AG04450 (cell line): ENCODE results near the gene TMEM151B. TPM values are rescaled to one million over a fixed set of nuclear protein-coding genes. Genes with fewer than 3 reads are reported as not detected.

ENCODE experiments used
- CTCF ChIA-PET: fragments of 300-600, 350-600 bp; formaldehyde crosslinking; extraction: SDS; loops from one replicate; lab custom pipeline; 2022; ENCODE audit warnings: antibody characterized with exemption, inconsistent platforms; lab: Charles Lee
- POLR2A ChIA-PET: fragments of 350-600 bp; formaldehyde crosslinking; extraction: SDS; loops from one replicate; lab custom pipeline; 2021; ENCODE audit warnings: antibody characterized with exemption, inconsistent platforms; lab: Yijun Ruan, JAX
- DNase-seq: peaks from one replicate; pipeline ENCODE4 v3.0.0-alpha.2; 2011; ENCODE audit warnings: low read depth, low spot score
- H3K27ac ChIP-seq: one replicate; pipeline ENCODE4 v1.5.1; 2012; ENCODE audit warnings: low read depth, low read length, control low read depth
- H3K27me3 ChIP-seq: one replicate; pipeline ENCODE4 v1.6.0; 2012; ENCODE audit warnings: low read length; ENCODE audit not compliant: control insufficient read depth, insufficient read depth
- H3K4me3 ChIP-seq: 2 replicates; pipeline ENCODE4 v1.5.1; 2011; ENCODE audit warnings: mild to moderate bottlenecking, low read depth, low read length, control low read depth
- H3K9me3 ChIP-seq: 2 replicates; pipeline ENCODE4 v1.5.1; 2012; ENCODE audit warnings: low read length; ENCODE audit not compliant: control insufficient read depth, insufficient read depth
- polyA plus RNA-seq: library from polyadenylated mRNA; depleted of rRNA; stranded (reverse); fragments of >200 nt; gene quantifications from 2 replicates; pipeline ENCODE4 v1.2.3, GENCODE V29; 2011
- TF ChIP-seq, protein P1 (sequence below): IDR thresholded peaks from 2 replicates; pipeline ENCODE4 v1.5.1; 2011; ENCODE audit warnings: low read depth, low read length, control low read depth, inconsistent platforms

TMEM151B gene
- polyA plus RNA-seq, 1 experiment: not detected

DNA sequence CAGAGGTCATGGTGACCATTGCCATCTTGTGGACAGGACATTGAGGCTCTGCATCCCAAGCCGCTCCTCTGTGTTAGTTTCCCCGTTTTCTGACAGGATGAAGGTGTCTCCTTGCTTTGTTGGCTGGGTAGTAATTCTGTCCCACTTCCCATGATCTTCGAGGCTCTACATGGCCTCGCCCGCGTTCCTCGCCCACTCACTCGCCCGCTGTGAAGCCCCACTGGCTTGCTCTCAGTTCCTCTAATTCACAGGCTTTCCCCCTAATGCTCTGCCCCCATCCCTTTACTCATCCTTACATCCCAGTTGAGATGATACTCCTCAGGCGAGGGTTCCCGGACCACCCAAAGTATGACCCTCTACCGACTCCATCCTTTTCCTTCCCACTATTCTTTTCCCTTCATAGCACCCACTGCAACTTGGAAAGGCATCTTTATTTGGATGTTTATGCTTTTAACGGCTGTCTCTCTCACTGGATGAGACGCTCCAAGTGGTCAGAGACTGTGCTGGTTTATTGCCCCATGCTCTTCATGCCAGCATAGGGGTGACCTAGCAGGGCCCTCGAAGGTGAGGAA, 12.4 kb upstream of the TMEM151B start:
- CTCF ChIA-PET: interaction anchor here (0.5 to 3.0 kb wide), 4 partner anchors 9 to 51 kb away, joined by 3 to 18 read pairs (median 5); partner anchors contain the start of gene NFKBIE
- Histone ChIP-seq H3K27me3 (no peaks in the 10 kb centered on the region), H3K9me3 (no peaks in the 10 kb centered on the region; the same call in 1 of the 2 replicates), H3K27ac (peak overlapping the region; percentile 39), H3K4me3 (peak overlapping the region; percentile 95)
- POLR2A ChIA-PET: interaction anchor here (1.5 to 3.6 kb wide), 2 partner anchors 11 to 85 kb away, joined by 6 to 107 read pairs; partner anchors contain the start of gene HSP90AB1
- DNase-seq: no peak
- TF ChIP-seq, protein P1, sequence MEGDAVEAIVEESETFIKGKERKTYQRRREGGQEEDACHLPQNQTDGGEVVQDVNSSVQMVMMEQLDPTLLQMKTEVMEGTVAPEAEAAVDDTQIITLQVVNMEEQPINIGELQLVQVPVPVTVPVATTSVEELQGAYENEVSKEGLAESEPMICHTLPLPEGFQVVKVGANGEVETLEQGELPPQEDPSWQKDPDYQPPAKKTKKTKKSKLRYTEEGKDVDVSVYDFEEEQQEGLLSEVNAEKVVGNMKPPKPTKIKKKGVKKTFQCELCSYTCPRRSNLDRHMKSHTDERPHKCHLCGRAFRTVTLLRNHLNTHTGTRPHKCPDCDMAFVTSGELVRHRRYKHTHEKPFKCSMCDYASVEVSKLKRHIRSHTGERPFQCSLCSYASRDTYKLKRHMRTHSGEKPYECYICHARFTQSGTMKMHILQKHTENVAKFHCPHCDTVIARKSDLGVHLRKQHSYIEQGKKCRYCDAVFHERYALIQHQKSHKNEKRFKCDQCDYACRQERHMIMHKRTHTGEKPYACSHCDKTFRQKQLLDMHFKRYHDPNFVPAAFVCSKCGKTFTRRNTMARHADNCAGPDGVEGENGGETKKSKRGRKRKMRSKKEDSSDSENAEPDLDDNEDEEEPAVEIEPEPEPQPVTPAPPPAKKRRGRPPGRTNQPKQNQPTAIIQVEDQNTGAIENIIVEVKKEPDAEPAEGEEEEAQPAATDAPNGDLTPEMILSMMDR: no peak

DNA sequence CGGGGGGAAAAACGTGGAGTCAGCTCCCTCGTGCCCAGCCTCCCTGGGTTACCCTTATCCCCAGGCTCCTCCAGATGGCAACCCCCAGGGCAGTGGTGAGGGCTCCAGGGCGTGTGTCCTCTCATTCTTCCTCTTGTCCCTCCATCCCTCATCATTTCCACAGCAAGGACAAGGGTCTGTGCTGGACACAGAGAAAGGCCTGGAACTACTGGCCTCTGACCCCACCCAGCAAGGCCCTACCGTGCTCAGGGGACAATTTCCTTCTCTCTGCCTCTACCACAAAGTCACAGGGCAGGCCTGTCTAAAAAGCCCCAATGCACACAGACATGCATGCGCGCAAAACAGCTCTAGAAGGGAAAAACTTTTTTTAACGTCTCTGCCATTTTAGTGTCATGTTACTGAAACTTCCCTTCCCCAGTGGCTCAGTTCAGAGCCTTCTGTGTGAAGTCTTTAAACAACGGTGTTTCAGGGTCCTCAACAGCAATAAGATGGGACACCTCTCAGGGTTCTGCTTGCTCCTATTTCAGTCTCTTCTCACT, 11.9 kb upstream of the TMEM151B start:
- ChIA-PET CTCF (interaction anchor here (0.5 to 3.0 kb wide), 2 partner anchors 9 to 36 kb away, joined by 5 to 18 read pairs; partner anchors contain the start of gene NFKBIE), POLR2A (interaction anchor here (3.6 kb wide), 1 partner anchor 11 kb away, joined by 107 read pairs; the partner anchor contains the start of gene HSP90AB1)
- TF ChIP-seq, protein P1: no peak
- no peak overlapping the region for H3K27ac ChIP-seq
- DNase-seq: no peak
- H3K27me3 ChIP-seq: no peaks in the 10 kb centered on the region
- no peaks in the 10 kb centered on the region; the same call in 1 of the 2 replicates for H3K9me3 ChIP-seq
- H3K4me3 ChIP-seq: no peak overlapping the region

DNA sequence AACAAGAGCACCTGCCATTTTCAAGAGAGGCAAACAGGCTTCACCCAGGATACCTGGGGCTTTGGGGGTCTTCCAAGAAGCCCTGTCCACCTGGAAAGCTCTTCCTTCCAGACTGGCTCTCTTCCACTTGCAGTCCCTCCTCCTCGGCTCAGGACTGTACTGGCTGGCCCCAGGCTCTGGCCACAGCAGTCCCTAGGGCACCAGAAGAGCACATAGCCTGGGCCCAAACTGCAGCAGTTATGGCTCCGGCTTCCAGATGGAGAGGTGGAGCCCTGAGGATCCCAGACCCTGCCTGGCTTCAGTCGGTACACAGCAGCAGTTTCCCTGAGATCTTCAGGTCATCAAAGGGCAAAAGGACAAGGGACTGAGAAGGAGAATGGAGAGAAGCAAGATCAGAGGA, 11.3 kb upstream of the TMEM151B start:
- H3K4me3 ChIP-seq: no peak overlapping the region
- DNase-seq: no peak
- H3K9me3 ChIP-seq: no peaks in the 10 kb centered on the region; the same call in 1 of the 2 replicates
- ChIA-PET POLR2A (no interaction called here), CTCF (interaction anchor here (3.0 kb wide), 1 partner anchor 8 kb away, joined by 18 read pairs; the partner anchor contains the start of gene NFKBIE)
- TF ChIP-seq, protein P1: no peak
- H3K27me3 ChIP-seq: no peaks in the 10 kb centered on the region
- H3K27ac ChIP-seq: no peak overlapping the region

DNA sequence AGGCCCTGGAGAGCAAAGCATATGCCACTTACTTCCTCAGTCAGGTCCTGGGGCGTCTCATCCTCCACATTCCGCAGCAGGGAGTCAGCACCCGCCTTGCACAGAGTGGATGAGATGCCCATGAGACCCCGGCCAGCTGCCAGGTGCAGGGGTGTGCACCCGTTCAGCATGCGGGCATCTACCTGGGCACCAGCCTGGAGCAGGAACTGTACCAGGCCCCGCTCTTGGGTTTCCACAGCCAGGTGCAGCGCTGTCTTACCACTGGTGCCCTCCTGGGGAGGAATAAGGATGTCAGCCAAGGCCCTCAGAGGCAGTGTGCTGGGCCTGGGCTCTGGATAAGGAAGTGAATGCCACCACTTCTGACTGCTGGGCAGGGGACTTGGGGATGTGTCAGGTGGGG, 10.2 kb upstream of the TMEM151B start:
- no peaks in the 10 kb centered on the region; the same call in 1 of the 2 replicates for H3K9me3 ChIP-seq
- POLR2A ChIA-PET: no interaction called here
- TF ChIP-seq, protein P1: no peak
- no peak for DNase-seq
- CTCF ChIA-PET: no interaction called here
- no peaks in the 10 kb centered on the region for H3K27me3 ChIP-seq
- no peak overlapping the region for H3K4me3 ChIP-seq
- H3K27ac ChIP-seq: no peak overlapping the region
